ENCODE results near the gene SMARCA1. TPM values are rescaled to one million over a fixed set of nuclear protein-coding genes. Genes with fewer than 3 reads are reported as not detected.
"Not testable (repeated sequence)": the region's sequence is repeated elsewhere in the genome, so short reads cannot be mapped to it uniquely, and the experiment has no call there.

Gene SMARCA1
- total RNA-seq, 6 experiments from 2014 or later, result 61.4 to 71.7 (median 66.2) TPM

DNA sequence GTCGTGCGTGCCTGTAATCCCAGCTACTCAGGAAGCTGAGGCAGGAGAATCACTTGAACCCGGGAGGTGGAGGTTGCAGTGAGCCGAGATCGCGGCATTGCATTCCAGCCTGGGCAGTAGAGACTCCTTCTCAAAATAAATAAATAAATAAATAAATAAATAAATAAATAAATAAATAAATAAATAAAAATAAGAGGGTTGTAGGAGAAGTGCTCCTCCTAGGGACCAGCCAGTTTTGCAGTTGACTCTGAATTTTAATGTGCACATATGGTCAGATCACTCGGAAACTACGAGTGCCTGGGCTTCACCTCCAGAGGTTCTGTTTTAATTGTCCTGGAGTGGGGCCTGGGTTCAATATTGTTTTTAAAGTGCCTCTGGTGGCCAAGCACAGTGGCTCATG, 31.5 kb upstream of the SMARCA1 start:
- TF ChIP-seq, protein P1, sequence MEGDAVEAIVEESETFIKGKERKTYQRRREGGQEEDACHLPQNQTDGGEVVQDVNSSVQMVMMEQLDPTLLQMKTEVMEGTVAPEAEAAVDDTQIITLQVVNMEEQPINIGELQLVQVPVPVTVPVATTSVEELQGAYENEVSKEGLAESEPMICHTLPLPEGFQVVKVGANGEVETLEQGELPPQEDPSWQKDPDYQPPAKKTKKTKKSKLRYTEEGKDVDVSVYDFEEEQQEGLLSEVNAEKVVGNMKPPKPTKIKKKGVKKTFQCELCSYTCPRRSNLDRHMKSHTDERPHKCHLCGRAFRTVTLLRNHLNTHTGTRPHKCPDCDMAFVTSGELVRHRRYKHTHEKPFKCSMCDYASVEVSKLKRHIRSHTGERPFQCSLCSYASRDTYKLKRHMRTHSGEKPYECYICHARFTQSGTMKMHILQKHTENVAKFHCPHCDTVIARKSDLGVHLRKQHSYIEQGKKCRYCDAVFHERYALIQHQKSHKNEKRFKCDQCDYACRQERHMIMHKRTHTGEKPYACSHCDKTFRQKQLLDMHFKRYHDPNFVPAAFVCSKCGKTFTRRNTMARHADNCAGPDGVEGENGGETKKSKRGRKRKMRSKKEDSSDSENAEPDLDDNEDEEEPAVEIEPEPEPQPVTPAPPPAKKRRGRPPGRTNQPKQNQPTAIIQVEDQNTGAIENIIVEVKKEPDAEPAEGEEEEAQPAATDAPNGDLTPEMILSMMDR (IDR thresholded peaks at IDR 0.05), result peak; percentile 44

DNA sequence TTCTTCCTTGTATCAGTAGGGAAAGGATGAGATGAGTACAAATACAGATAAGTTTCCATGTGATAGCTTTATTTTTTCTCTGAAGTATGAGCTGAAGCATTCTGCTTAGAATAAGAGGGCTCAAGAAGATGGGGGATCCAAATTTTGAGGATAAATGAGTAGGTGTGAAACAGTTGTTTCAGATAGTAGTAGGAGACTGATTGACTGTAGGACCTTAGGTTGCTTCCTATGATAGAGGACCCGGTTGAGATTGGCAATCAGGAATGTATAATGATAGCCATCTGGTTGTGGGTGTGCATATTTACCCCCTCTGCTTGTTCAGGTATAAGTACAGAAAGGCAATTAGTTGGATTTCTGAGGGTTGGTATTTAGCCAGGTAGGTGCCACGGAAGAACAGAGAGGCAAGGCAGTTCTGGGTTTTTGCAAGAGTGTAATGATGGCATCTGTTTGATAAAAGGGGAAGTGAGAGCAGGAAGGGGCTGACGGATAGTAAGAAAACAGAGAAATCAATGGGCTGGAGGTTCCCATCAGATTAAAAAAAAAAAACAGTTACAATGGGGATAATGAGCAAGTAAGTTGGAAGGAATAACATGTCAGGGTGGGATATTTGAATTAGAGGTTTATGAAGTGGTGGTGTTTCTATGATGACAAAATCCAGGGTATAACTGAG, 30.5 kb upstream of the SMARCA1 start:
- Mint-ChIP-seq H3K27ac (no peak overlapping the region), H3K9me3 (no peaks in the 10 kb centered on the region), H3K36me3 (ENCODE audit: low read depth) (no peaks in the 10 kb centered on the region; the same call in 1 of the 2 replicates), H3K4me3 (no peak overlapping the region), H3K4me1 (ENCODE audit: low read depth) (no peaks in the 10 kb centered on the region), H3K27me3 (ENCODE audit: insufficient read depth) (no peaks in the 10 kb centered on the region)
- TF ChIP-seq, protein P1 (IDR thresholded peaks at IDR 0.05), result no peak
- DNase-seq, result no peak

More for the DNA sequence above, 31.5 kb upstream of the SMARCA1 start:
- not testable (repeated sequence) for H3K9me3 Mint-ChIP-seq; H3K4me3 Mint-ChIP-seq; H3K4me1 Mint-ChIP-seq (ENCODE audit: low read depth); DNase-seq; H3K27me3 Mint-ChIP-seq (ENCODE audit: insufficient read depth); H3K36me3 Mint-ChIP-seq (ENCODE audit: low read depth); H3K27ac Mint-ChIP-seq

DNA sequence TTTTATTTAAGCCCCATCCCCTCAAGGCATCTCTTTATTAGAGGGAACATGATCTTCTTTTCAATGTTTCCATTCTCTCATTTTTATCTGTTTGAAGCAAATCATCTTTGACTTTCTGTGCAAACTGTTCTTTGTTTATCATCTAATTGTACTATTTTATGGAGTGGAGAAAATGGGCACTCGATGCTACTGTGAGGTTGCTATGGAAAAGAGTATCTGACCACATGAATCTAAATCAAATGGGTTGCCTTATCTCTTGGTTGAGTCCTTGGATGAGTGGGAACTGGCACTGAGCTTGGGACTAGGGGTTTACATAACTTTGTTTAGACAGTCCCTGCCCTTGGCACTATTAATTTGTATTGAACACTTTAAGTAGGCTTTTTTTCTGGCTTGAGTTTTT, 25.8 kb upstream of the SMARCA1 start:
- DNase-seq, result no peak
- no peaks in the 10 kb centered on the region for H3K9me3 Mint-ChIP-seq
- H3K27me3 Mint-ChIP-seq (ENCODE audit: insufficient read depth), result no peaks in the 10 kb centered on the region; the same call in 1 of the 2 replicates
- H3K4me3 Mint-ChIP-seq, result no peak overlapping the region
- H3K36me3 Mint-ChIP-seq (ENCODE audit: low read depth), result no peaks in the 10 kb centered on the region; the same call in 1 of the 2 replicates
- H3K27ac Mint-ChIP-seq, result no peak overlapping the region
- no peaks in the 10 kb centered on the region for H3K4me1 Mint-ChIP-seq (ENCODE audit: low read depth)
- TF ChIP-seq, protein P1 (IDR thresholded peaks at IDR 0.05), result no peak

GRCh38 chrX:129545408-129545807, 22.1 kb upstream of the SMARCA1 start:
- Mint-ChIP-seq H3K36me3 (ENCODE audit: low read depth) (0 out of 2 replicates have a peak, but pooled peaks cover 4% of the 10 kb centered on the region), H3K9me3 (no peaks in the 10 kb centered on the region), H3K27ac (no peak overlapping the region), H3K4me1 (ENCODE audit: low read depth) (peaks cover 8% of the 10 kb centered on the region), H3K4me3 (no peak overlapping the region), H3K27me3 (ENCODE audit: insufficient read depth) (no peaks in the 10 kb centered on the region; the same call in 1 of the 2 replicates)
- no peak for DNase-seq
- TF ChIP-seq, protein P1 (IDR thresholded peaks at IDR 0.05), result no peak

GRCh38 chrX:129544780-129545179, 21.5 kb upstream of the SMARCA1 start:
- DNase-seq, result no peak
- no peaks in the 10 kb centered on the region for H3K9me3 Mint-ChIP-seq
- no peak overlapping the region for H3K27ac Mint-ChIP-seq
- 0 out of 2 replicates have a peak, but pooled peaks cover 4% of the 10 kb centered on the region for H3K36me3 Mint-ChIP-seq (ENCODE audit: low read depth)
- no peak overlapping the region for H3K4me3 Mint-ChIP-seq
- peaks cover 9% of the 10 kb centered on the region for H3K4me1 Mint-ChIP-seq (ENCODE audit: low read depth)
- TF ChIP-seq, protein P1 (IDR thresholded peaks at IDR 0.05), result no peak
- H3K27me3 Mint-ChIP-seq (ENCODE audit: insufficient read depth), result no peaks in the 10 kb centered on the region; the same call in 1 of the 2 replicates

All from HFFc6 (cell line).